ENCODE results near the gene COPG2. TPM values are rescaled to one million over a fixed set of nuclear protein-coding genes. Genes with fewer than 3 reads are reported as not detected.

COPG2 gene
- polyA plus RNA-seq, 4 donors, result 57.4 to 61.8 (median 59.9) TPM

GRCh38 chr7:130479716-130480400 lies 188.7 kb downstream of the COPG2 start:
- DNase-seq (ENCODE audit: low read depth in 4 of 4, low spot score in 2 of 4), result no peak

DNA sequence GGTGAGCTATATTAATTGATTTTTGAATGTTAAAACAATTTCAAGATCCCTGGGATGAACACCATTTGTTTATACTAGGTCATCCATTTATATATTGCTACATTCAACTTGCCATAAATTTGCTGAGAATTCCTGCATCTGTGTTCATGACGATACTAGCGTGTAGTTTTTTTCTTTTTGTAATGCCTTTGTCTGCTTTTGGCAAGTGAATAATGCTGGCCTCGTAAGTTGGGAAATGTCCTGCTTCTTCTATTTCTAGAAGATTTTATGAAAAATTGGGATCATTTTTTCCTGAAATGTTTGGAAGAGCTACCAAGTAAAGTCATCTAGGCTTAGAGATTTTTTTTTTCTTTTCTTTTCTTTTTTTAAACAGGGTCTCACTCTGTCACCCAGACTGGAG lies 189.6 kb downstream of the COPG2 start:
- no peak for DNase-seq (ENCODE audit: low read depth in 4 of 4, low spot score in 2 of 4)

GRCh38 chr7:130476297-130477150 lies 192.0 kb downstream of the COPG2 start:
- DNase-seq (ENCODE audit: low read depth in 4 of 4, low spot score in 2 of 4), result no peak

- DNase-seq (ENCODE audit: low read depth in 4 of 4, low spot score in 2 of 4), result no peak
Measured at GRCh38 chr7:130475776-130476175, 192.8 kb downstream of the COPG2 start.

DNA sequence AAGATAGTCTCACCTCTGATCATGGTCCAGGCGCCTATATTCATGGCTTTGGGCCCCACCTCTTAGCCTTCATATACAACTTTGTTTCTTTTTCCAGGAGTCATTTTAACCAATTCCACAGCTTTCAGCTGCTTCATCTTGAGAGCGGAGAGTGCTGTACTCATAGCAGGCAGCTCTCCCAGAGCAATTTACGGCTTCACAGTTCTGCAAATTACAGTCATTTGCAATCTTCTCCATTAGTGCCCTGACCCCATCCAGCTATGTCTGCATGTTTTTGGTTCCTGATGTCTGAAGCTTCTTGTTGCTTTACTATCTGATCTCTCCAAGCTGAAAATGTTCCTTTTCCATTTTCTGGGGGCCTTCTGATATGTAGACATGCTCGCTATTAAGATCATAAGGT lies 194.7 kb downstream of the COPG2 start:
- DNase-seq (ENCODE audit: low read depth in 4 of 4, low spot score in 2 of 4), result no peak

DNA sequence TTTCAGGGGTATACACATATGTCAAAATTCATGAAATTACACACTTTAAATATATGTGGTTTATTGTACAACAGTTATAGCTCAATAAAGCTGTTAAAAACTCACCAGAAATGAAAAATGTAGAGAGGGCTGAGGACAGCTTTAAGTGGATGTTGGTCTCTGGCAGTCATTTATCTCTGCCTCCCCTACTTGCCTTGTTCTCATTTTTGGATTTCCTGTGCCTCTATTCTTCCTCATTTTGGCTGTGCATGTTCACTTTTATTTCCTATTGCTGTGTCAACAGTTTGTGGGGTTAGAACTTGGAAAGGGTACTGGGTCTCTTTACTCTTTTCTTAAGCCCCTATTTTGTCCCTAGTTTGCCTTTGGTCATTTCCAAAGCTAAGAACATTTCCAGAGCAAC lies 195.3 kb downstream of the COPG2 start:
- no peak for DNase-seq (ENCODE audit: low read depth in 4 of 4, low spot score in 2 of 4)

DNA sequence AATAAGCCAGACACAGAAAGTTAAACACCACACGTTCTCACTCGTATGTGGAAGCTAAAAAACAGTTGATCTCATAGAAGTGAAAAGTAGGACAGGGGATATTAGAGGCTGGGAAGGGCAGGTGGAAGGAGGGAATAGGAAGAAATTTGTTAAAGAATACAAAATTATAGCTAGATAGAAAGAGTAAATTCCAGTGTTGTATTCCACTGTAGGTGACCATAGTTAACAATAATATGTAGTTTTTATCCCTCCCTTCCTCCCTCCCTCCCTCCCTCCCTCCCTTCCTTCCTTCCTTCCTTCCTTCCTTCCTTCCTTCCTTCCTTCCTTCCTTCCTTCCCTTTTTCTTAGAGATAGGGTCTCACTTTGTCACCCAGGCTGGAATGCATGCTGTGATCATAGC lies 196.6 kb downstream of the COPG2 start:
- DNase-seq (ENCODE audit: low read depth in 4 of 4, low spot score in 2 of 4), result no peak

DNA sequence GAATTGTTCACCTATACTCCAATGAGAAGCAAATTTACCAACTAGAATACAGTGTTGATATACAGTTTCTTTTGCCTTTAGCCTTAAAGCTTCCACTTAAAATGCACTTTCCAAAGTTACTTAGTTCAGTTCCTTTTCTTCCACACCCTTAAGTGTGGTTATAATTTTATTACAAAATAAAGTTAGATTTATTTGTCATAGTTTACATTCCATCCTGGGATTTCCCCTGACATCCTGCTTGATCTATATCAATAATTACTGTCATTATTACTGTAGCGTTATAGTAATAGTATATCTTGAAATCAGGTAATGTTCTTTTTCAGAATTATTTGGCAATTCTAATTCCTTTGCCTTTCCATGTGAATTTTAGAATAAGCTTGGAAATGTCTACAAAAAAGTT lies 199.9 kb downstream of the COPG2 start:
- DNase-seq (ENCODE audit: low read depth in 4 of 4, low spot score in 2 of 4), result no peak

- no peak for DNase-seq (ENCODE audit: low read depth in 4 of 4, low spot score in 2 of 4)
Measured at GRCh38 chr7:130463553-130464434, 204.8 kb downstream of the COPG2 start.

- no peak for DNase-seq (ENCODE audit: low read depth in 4 of 4, low spot score in 2 of 4)
Measured at GRCh38 chr7:130461272-130461671, 207.3 kb downstream of the COPG2 start.

GRCh38 chr7:130458257-130458656 lies 210.3 kb downstream of the COPG2 start:
- DNase-seq (ENCODE audit: low read depth in 4 of 4, low spot score in 2 of 4), result no peak

Other genes starting within 250 kb of the COPG2 start
- 10 to 100 TPM; 26.7 to 31.6 (median 28.4) TPM for gene CEP41, start 227.7 kb downstream of the COPG2 start, polyA plus RNA-seq (ENCODE audit: insufficient read length in 4 of 4)
- gene MEST, start 176.7 kb downstream of the COPG2 start, polyA plus RNA-seq (ENCODE audit: insufficient read length in 4 of 4), result 100 to 1,000 TPM; 646 to 761 (median 684) TPM
- gene TSGA13, start 17.8 kb upstream of the COPG2 start, polyA plus RNA-seq (ENCODE audit: insufficient read length in 4 of 4), result under 1 TPM in 2 of 4 donors, not detected in 2; 0.09 to 0.22 TPM
- under 1 TPM; 0.51 to 0.84 (median 0.79) TPM for gene KLF14, start 65.5 kb upstream of the COPG2 start, polyA plus RNA-seq (ENCODE audit: insufficient read length in 4 of 4)

Data from left renal cortex interstitium (tissue), 4 donors.